HG02885 (cell line): ENCODE results near the gene MATN3.

ENCODE experiments used
- ATAC-seq: cut with Tn5 transposase; IDR thresholded peaks from one replicate; pipeline ENCODE4 v1.9.1; 2021; ENCODE audit warnings: mild to moderate bottlenecking; ENCODE audit not compliant: unreplicated experiment, poor library complexity

Gene MATN3

GRCh38 chr2:20005891-20006470, 6.5 kb downstream of the MATN3 start:
- no peak for ATAC-seq

DNA sequence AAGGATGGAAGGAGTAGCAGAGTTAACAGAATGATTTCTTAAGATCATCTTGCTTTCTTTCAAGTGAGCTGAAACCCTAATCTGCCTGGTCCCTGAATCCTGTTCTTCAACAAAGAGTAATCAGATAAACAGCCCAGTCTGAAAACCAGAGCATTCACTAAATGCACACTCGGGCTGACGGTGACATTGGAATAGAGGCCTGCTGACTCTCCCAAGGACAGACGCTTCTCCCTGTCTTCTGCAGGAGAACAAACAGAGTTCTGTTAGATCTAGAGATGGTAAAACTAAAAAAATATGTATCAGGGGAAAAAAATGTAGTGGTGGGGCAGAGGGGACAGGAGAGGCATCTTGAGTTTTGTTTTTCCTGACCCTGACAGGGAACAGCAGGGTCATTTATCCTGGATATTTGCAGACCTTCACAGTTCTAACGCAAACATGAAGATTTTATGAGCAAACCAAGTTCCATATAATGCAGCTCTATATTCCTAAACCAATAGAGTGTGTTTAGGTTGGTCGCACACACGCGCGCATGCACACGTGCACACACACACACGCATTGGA, 7.3 kb downstream of the MATN3 start:
- no peak for ATAC-seq

DNA sequence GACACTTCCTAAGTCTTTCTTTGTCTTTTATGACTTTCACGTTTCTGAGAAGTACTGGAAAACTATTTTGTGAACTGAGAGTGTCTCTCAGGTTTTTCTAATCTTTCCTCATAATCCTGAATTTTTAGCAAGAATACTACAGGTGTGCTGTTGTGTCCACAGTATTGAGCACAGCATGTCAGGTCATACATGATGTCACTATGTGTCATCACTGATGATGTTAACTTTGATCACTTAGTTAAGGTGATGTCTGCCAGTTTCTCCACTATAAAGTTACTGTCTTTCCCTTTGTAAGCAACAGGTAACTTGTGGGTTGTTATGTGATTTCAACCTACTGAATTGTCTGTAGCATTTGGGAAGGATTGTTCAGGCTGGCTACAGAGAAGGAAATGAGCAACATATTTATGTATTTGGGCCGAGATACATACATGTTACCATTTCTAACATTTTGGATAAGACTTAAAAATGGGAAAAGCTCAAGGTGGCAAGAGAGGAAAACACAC, 11.1 kb downstream of the MATN3 start:
- ATAC-seq: no peak

GRCh38 chr2:19993731-19994130, 18.7 kb downstream of the MATN3 start:
- no peak for ATAC-seq

GRCh38 chr2:19991895-19992294, 20.6 kb downstream of the MATN3 start:
- no peak for ATAC-seq

DNA sequence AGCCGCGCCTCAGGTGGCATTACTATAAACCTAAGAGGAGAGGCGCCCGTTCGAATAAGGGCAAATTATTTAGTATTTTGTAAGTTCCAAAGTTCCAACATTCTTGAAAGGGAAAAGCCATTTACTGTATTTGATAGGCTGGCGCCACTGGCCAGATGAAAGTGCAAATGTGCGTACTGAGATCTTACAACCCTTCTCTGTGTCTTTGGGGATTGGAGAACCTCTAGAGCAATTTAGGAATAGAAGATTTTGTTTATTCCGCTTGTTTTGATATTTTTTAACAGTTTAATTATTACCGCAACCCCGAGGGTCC, 22.1 kb downstream of the MATN3 start:
- ATAC-seq: no peak

- ATAC-seq: peak; percentile 95
These were observed 22.6 kb downstream of the MATN3 start, which contains the start of gene WDR35 for GRCh38 chr2:19989667-19990415. TSS of gene WDR35 (minus strand) at chr2:19990105. CDS start at chr2:19990015, 90 bp downstream.

GRCh38 chr2:19989342-19989666, 23.2 kb downstream of the MATN3 start:
- no peak for ATAC-seq

GRCh38 chr2:19988600-19988999, 23.9 kb downstream of the MATN3 start:
- ATAC-seq: no peak

DNA sequence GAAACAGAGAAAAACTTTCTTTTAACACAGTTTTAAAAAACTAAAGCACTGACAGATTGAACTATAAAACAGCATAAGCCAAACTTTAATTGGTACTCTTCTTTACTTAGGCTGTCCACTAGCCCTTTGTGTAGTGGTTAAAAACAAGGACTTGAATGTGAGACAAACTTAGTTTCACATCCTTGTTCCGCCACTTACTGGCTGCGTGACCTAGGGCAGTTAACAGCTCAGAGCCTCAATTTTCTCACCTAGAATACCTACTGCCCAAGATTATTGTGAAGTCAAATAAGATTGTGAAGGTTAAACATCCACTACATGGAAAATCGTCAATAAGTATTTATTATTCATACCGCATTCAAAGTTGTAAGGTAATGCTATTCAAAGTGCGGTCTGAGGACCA, 24.5 kb downstream of the MATN3 start:
- ATAC-seq: peak; percentile 67

- ATAC-seq: no peak
These were observed 30.2 kb downstream of the MATN3 start for GRCh38 chr2:19982268-19982667.

DNA sequence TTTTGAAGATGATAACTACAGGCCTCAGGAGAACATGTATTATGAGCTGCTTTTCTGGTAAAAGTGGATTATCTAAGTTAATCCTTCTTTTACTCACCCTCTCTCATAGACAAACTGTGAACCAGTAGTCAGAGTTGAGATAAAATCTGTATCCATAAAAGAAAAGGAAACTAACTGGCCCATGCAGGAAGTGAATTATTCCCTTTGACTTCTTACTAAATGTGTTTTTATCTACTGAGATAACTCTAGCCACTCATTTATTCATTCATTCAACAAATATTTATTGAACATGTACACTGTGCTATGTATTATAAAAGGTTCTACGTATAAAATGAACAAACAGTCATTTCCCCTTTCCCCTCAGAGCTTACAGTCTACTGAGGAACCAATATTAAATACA, 32.5 kb downstream of the MATN3 start:
- no peak for ATAC-seq

DNA sequence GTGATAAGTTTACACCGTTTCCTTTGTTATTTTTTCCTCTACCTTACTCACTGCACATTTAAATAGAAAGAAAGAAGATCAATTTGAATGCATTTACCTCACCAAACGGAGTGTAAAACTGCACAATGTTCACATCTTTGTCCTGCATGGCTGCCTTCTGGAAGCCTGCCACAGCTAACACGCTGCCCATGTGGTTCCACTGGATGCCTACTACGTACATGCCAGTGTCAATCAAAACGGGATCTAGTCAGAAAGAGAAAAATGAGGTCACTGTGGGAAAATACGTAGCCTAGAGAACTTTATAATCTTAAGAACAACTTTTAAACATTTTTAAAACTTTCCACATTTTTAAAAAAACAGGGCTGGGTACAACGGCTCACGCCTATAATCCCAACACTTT, 39.0 kb downstream of the MATN3 start:
- ATAC-seq: no peak

DNA sequence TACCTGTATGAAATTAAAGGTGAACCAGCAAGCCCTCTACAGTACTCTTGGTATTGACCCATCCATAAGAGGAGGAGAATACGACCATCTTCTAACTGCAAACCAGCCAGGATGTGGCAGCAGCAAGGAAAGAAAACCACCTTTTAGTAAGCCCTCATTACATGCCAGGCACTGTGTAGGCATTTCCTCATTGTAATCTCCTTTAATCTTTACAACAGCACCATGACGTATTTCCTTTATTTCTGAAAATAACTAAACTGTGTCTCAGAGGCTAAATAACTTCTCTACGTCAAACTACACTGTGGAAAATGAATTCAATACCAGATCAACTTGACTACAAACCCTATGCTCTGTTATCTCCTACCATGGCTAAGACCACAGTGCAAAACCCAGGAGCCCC, 40.8 kb downstream of the MATN3 start:
- ATAC-seq: no peak

DNA sequence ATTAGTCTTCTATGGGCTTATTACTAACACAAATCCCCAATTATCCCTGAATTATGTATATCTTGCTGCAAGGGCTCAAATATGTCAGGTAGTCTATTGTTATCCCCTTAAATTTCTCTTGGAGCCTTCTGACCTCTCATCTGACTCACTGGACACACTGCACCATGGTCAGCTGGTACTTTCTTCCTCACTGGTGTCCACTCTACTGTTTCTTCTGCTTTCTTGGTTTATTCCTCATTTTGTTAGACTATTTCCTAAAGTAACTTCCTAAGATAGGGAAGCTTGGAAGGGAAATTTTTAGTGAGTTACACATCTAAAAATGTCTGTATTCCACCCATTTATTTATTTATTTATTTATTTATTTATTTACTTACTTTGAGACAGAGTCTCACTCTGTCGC, 49.1 kb downstream of the MATN3 start:
- ATAC-seq: no peak

- ATAC-seq: peak; percentile 81
These were observed 56.7 kb downstream of the MATN3 start for GRCh38 chr2:19955544-19956422.

DNA sequence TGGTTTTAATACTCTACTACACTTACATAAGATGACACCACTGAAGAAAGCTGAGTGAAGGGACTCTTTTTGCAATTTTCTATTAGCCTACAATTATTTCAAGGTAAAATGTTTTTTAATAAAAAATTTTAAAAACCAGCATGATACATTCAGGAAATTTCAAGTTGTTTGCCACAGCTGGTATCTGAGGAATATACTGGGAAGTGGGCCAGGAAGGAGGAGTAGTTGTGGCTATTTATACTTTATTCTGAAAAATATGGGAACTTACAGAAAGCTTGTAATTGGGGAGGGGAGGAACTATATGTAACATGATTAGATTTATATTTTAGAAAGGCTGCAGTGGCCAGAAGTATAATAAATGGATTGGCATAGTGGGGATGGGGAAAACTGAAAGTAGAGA, 63.4 kb downstream of the MATN3 start:
- ATAC-seq: no peak

GRCh38 chr2:19947184-19947940, 65.1 kb downstream of the MATN3 start:
- no peak for ATAC-seq

GRCh38 chr2:19944205-19944845, 68.1 kb downstream of the MATN3 start:
- no peak for ATAC-seq

DNA sequence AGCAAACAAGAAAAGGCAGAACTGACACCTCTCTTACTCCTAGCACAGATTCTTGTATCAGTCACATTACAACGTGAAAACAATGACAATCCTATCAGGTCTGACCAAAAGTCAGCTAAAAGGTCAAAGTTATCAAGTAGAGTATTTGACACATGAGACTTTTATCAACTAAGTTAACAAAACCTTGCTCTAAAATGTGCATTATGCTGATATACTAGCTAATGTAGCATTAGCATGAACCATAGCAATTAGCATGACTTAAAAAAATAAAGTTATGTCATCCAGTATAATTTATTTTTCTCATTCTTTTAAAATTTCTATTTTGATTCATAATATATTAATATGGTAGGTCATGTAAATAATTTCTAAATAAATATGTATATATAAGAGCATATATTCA, 69.3 kb downstream of the MATN3 start:
- no peak for ATAC-seq
